ENCODE results near the gene ACTR3.

ACTR3 gene

DNA sequence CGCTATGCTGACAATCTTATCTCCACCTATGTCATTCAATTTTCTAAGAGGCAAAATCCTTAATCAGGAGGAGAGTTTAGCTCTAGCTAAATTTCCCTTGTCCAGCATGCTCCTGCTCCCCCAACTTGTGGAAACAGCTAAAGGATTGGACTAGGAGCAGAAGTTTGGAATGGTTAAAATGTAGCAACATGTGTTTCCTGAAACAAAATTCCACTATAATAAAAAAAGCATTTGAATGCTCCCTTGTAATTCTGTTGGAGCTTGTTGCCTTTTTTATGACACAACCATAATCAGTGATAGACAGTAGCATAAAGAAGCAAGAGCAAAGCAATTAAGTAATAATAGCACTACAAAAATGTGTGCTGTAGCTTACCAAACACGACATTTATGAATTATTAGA lies 6.9 kb downstream of the ACTR3 start:
- peaks cover 99% of the 10 kb centered on the region for H4K20me1 ChIP-seq (ENCODE audit: insufficient read depth, low read length, poor library complexity, severe bottlenecking)
- peaks cover 75% of the 10 kb centered on the region for H3K4me1 ChIP-seq (ENCODE audit: insufficient read depth, low read length, poor library complexity, severe bottlenecking)
- no peaks in the 10 kb centered on the region for H3K9me3 ChIP-seq (ENCODE audit: insufficient read depth, low read depth, low read length)
- peak overlapping the region; percentile 95 for H3K4me3 ChIP-seq (ENCODE audit: low read length, poor library complexity, severe bottlenecking)
- H3F3A ChIP-seq (ENCODE audit: low read depth) = 0 out of 2 replicates have a peak, but pooled peaks cover 2% of the 10 kb centered on the region
- peaks cover 100% of the 10 kb centered on the region for H3K79me2 ChIP-seq (ENCODE audit: insufficient read depth, low read length)
- H2AFZ ChIP-seq (ENCODE audit: low read length) = no peak overlapping the region
- H3K9ac ChIP-seq (ENCODE audit: low read depth, low read length, poor library complexity, severe bottlenecking) = peak overlapping the region; percentile 42
- H3K27me3 ChIP-seq (ENCODE audit: insufficient read depth, low read length, poor library complexity, severe bottlenecking) = no peaks in the 10 kb centered on the region
- peak overlapping the region; percentile 88 for H3K4me2 ChIP-seq (ENCODE audit: low read depth, low read length, poor library complexity, severe bottlenecking)
- TF ChIP-seq EZH2phosphoT487 (IDR thresholded peaks at IDR 0.05; ENCODE audit: borderline replicate concordance) = no peak
- TF ChIP-seq, protein P1, sequence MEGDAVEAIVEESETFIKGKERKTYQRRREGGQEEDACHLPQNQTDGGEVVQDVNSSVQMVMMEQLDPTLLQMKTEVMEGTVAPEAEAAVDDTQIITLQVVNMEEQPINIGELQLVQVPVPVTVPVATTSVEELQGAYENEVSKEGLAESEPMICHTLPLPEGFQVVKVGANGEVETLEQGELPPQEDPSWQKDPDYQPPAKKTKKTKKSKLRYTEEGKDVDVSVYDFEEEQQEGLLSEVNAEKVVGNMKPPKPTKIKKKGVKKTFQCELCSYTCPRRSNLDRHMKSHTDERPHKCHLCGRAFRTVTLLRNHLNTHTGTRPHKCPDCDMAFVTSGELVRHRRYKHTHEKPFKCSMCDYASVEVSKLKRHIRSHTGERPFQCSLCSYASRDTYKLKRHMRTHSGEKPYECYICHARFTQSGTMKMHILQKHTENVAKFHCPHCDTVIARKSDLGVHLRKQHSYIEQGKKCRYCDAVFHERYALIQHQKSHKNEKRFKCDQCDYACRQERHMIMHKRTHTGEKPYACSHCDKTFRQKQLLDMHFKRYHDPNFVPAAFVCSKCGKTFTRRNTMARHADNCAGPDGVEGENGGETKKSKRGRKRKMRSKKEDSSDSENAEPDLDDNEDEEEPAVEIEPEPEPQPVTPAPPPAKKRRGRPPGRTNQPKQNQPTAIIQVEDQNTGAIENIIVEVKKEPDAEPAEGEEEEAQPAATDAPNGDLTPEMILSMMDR (conservative IDR thresholded peaks at IDR 0.05; ENCODE audit: low read length) = no peak
- H3K36me3 ChIP-seq (ENCODE audit: insufficient read depth, low read length) = no peaks in the 10 kb centered on the region
- H3K9me2 ChIP-seq (replicated peaks; ENCODE audit: low read depth, low read length) = no peaks in the 10 kb centered on the region

DNA sequence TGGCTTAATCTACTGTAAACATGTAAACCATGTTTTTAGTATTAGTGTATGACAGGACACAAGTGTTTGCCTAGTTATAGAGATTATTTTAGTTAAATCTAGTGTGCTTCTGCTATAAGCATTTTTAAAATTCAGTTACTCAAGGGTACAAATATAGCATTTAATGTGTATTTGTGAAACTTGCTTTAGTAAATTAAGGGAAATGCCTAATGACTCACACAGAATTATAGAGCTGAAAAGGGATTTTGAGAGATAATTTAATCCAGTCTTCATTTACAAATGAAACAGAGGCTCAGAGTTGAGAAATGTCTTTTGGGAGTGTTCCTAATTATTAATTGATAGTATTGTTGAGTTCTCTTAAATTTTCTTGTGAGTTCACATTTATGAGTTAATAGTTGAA lies 8.2 kb downstream of the ACTR3 start:
- TF ChIP-seq, protein P1 (conservative IDR thresholded peaks at IDR 0.05; ENCODE audit: low read length) = no peak
- TF ChIP-seq EZH2phosphoT487 (IDR thresholded peaks at IDR 0.05; ENCODE audit: borderline replicate concordance) = no peak
- H3K9me3 ChIP-seq (ENCODE audit: insufficient read depth, low read depth, low read length) = no peaks in the 10 kb centered on the region
- peaks cover 100% of the 10 kb centered on the region for H3K79me2 ChIP-seq (ENCODE audit: insufficient read depth, low read length)
- H4K20me1 ChIP-seq (ENCODE audit: insufficient read depth, low read length, poor library complexity, severe bottlenecking) = peaks cover 99% of the 10 kb centered on the region
- peaks cover 62% of the 10 kb centered on the region for H3K4me1 ChIP-seq (ENCODE audit: insufficient read depth, low read length, poor library complexity, severe bottlenecking)
- H2AFZ ChIP-seq (ENCODE audit: low read length) = no peak overlapping the region
- H3K4me3 ChIP-seq (ENCODE audit: low read length, poor library complexity, severe bottlenecking) = peak overlapping the region; percentile 33
- no peak overlapping the region for H3K9ac ChIP-seq (ENCODE audit: low read depth, low read length, poor library complexity, severe bottlenecking)
- peak overlapping the region; percentile 88 for H3K4me2 ChIP-seq (ENCODE audit: low read depth, low read length, poor library complexity, severe bottlenecking)
- no peaks in the 10 kb centered on the region for H3K27me3 ChIP-seq (ENCODE audit: insufficient read depth, low read length, poor library complexity, severe bottlenecking)
- H3F3A ChIP-seq (ENCODE audit: low read depth) = 0 out of 2 replicates have a peak, but pooled peaks cover 2% of the 10 kb centered on the region
- H3K36me3 ChIP-seq (ENCODE audit: insufficient read depth, low read length) = no peaks in the 10 kb centered on the region
- H3K9me2 ChIP-seq (replicated peaks; ENCODE audit: low read depth, low read length) = no peaks in the 10 kb centered on the region

- peaks cover 99% of the 10 kb centered on the region for H4K20me1 ChIP-seq (ENCODE audit: insufficient read depth, low read length, poor library complexity, severe bottlenecking)
- TF ChIP-seq EZH2phosphoT487 (IDR thresholded peaks at IDR 0.05; ENCODE audit: borderline replicate concordance) = no peak
- TF ChIP-seq, protein P1 (conservative IDR thresholded peaks at IDR 0.05; ENCODE audit: low read length) = no peak
These were observed 9.3 kb downstream of the ACTR3 start for GRCh38 chr2:113899166-113899565.

More at GRCh38 chr2:113899166-113899565, 9.3 kb downstream of the ACTR3 start:
- Histone ChIP-seq H3F3A (ENCODE audit: low read depth) (peaks cover 2% of the 10 kb centered on the region; the same call in 1 of the 2 replicates), H3K79me2 (ENCODE audit: insufficient read depth, low read length) (peaks cover 100% of the 10 kb centered on the region), H3K4me1 (ENCODE audit: insufficient read depth, low read length, poor library complexity, severe bottlenecking) (peaks cover 62% of the 10 kb centered on the region), H3K9me2 (replicated peaks; ENCODE audit: low read depth, low read length) (no peaks in the 10 kb centered on the region), H3K9me3 (ENCODE audit: insufficient read depth, low read depth, low read length) (no peaks in the 10 kb centered on the region), H2AFZ (ENCODE audit: low read length) (no peak overlapping the region), H3K4me2 (ENCODE audit: low read depth, low read length, poor library complexity, severe bottlenecking) (peak overlapping the region; percentile 88), H3K4me3 (ENCODE audit: low read length, poor library complexity, severe bottlenecking) (peak overlapping the region; percentile 33), H3K9ac (ENCODE audit: low read depth, low read length, poor library complexity, severe bottlenecking) (peak overlapping the region; percentile 15), H3K36me3 (ENCODE audit: insufficient read depth, low read length) (no peaks in the 10 kb centered on the region), H3K27me3 (ENCODE audit: insufficient read depth, low read length, poor library complexity, severe bottlenecking) (no peaks in the 10 kb centered on the region)

Measured in Loucy (cell line).